Subcutaneous adipose tissue (tissue), 4 donors: ENCODE measurements around the gene GFRA1. TPM values are rescaled to one million over a fixed set of nuclear protein-coding genes. Genes with fewer than 3 reads are reported as not detected.

Source experiments
- CTCF ChIP-seq: fragments of 450-650 bp; IDR thresholded peaks from one replicate; pipeline ENCODE4 v1.5.1; 2016; ENCODE audit warnings: low read depth, mild to moderate bottlenecking, control low read depth, antibody characterized with exemption, moderate library complexity
- total RNA-seq, 4 donors: library from RNA; depleted of rRNA; stranded (reverse); fragments of >200 nt; gene quantifications; one replicate each; pipeline ENCODE4 v1.1.0, GENCODE V29; 2016

Gene GFRA1
- total RNA-seq, 4 donors from 2014 or later, result 47.8 to 152 (median 69.4) TPM

GRCh38 chr10:116195583-116195982 is 77.4 kb downstream of the GFRA1 start:
- TF ChIP-seq CTCF, result no peak

- TF ChIP-seq CTCF, result no peak
Observed at GRCh38 chr10:116195039-116195438, 78.0 kb downstream of the GFRA1 start.

GRCh38 chr10:116194061-116194460 is 78.9 kb downstream of the GFRA1 start:
- no peak for TF ChIP-seq CTCF

GRCh38 chr10:116190883-116191282 is 82.1 kb downstream of the GFRA1 start:
- TF ChIP-seq CTCF, result no peak

GRCh38 chr10:116186273-116186672 is 86.7 kb downstream of the GFRA1 start:
- TF ChIP-seq CTCF, result no peak

GRCh38 chr10:116185199-116185867 is 87.7 kb downstream of the GFRA1 start:
- TF ChIP-seq CTCF, result no peak

- no peak for TF ChIP-seq CTCF
Observed at GRCh38 chr10:116184512-116184794, 88.6 kb downstream of the GFRA1 start.
